Lower lobe of right lung (tissue), 2 donors: ENCODE results near the gene NAGA. TPM values are rescaled to one million over a fixed set of nuclear protein-coding genes. Genes with fewer than 3 reads are reported as not detected.

Experiments used
- ATAC-seq, 2 donors: fragments of 200-7000 bp; cut with Tn5 transposase; one replicate each; pipeline ENCODE4 v1.9.1; 2020 to 2022; ENCODE audit warnings: mild to moderate bottlenecking in 2 of 2, moderate library complexity in 2 of 2
- DNase-seq: peaks from one replicate; pipeline ENCODE4 v3.0.0-alpha.2; 2020
- H3K27ac ChIP-seq: fragments of 200-600 bp; one replicate; pipeline ENCODE4 v1.8.0; 2022
- H3K27me3 ChIP-seq: fragments of 200-600 bp; one replicate; pipeline ENCODE4 v1.8.0; 2022; ENCODE audit warnings: low read depth
- H3K36me3 ChIP-seq: fragments of 200-600 bp; one replicate; pipeline ENCODE4 v1.8.0; 2022; ENCODE audit warnings: mild to moderate bottlenecking
- H3K4me1 ChIP-seq: fragments of 200-600 bp; one replicate; pipeline ENCODE4 v1.8.0; 2022
- H3K4me3 ChIP-seq: fragments of 200-600 bp; one replicate; pipeline ENCODE4 v1.8.0; 2022; ENCODE audit warnings: mild to moderate bottlenecking
- H3K9me3 ChIP-seq: fragments of 200-600 bp; one replicate; pipeline ENCODE4 v1.8.0; 2022
- CTCF ChIP-seq: fragments of 200-600 bp; IDR thresholded peaks from one replicate; pipeline ENCODE4 v1.8.0; 2022; ENCODE audit warnings: antibody characterized with exemption, mild to moderate bottlenecking
- intact Hi-C: fragments of 100-400 bp; cut with DNase I; formaldehyde crosslinking; loops from one replicate; pipeline ENCODE4 v1.11.0; 2022
- total RNA-seq: library from RNA; stranded (reverse); fragmentation: NEBNext Ultra II Directional; extraction: Animal tissue kit (Norgen Biotek cat#: 25700); gene quantifications from one replicate; pipeline ENCODE4 v1.2.1, GENCODE V29; 2021
- donor health status: DM: no; HTN: yes; CAD: no; lungs with severe emphysema.

Gene NAGA
- total RNA-seq, 1 donor from 2014 or later, result 40.3 TPM

GRCh38 chr22:42018224-42018623, 52.4 kb downstream of the NAGA start:
- DNase-seq (no peak), ATAC-seq (no peak)
- no peak for TF ChIP-seq CTCF
- Histone ChIP-seq H3K4me1 (no peaks in the 10 kb centered on the region), H3K36me3 (no peaks in the 10 kb centered on the region), H3K27me3 (no peaks in the 10 kb centered on the region), H3K9me3 (no peaks in the 10 kb centered on the region), H3K4me3 (no peak overlapping the region), H3K27ac (no peak overlapping the region)
- intact Hi-C loops, result no loop called here

GRCh38 chr22:42016111-42016510, 54.5 kb downstream of the NAGA start:
- no peak for DNase-seq
- H3K27me3 ChIP-seq, result no peaks in the 10 kb centered on the region
- intact Hi-C loops, result no loop called here
- ATAC-seq, result no peak
- no peaks in the 10 kb centered on the region for H3K36me3 ChIP-seq
- TF ChIP-seq CTCF, result no peak
- H3K9me3 ChIP-seq, result peaks cover 5% of the 10 kb centered on the region
- H3K27ac ChIP-seq, result no peak overlapping the region
- H3K4me3 ChIP-seq, result no peak overlapping the region
- no peaks in the 10 kb centered on the region for H3K4me1 ChIP-seq

- Histone ChIP-seq H3K4me1 (no peaks in the 10 kb centered on the region), H3K36me3 (no peaks in the 10 kb centered on the region), H3K27me3 (no peaks in the 10 kb centered on the region), H3K27ac (no peak overlapping the region), H3K4me3 (no peak overlapping the region), H3K9me3 (peaks cover 27% of the 10 kb centered on the region)
- intact Hi-C loops, result no loop called here
- TF ChIP-seq CTCF, result no peak
- no peak for ATAC-seq
- no peak for DNase-seq
These were observed 57.2 kb downstream of the NAGA start for GRCh38 chr22:42013385-42013784.

- intact Hi-C loops, result no loop called here
- no peak for TF ChIP-seq CTCF
- Histone ChIP-seq H3K27me3 (no peaks in the 10 kb centered on the region), H3K9me3 (peaks cover 27% of the 10 kb centered on the region), H3K27ac (no peak overlapping the region), H3K4me1 (no peaks in the 10 kb centered on the region), H3K36me3 (no peaks in the 10 kb centered on the region), H3K4me3 (no peak overlapping the region)
- ATAC-seq (no peak), DNase-seq (no peak)
These were observed 59.8 kb downstream of the NAGA start for GRCh38 chr22:42010778-42011177.

Other genes starting within 250 kb of the NAGA start
- gene SREBF2, start 237.7 kb downstream of the NAGA start, total RNA-seq, result 132 TPM
- gene SHISA8, start 155.7 kb downstream of the NAGA start, total RNA-seq, result not detected
- 0.27 TPM for gene TNFRSF13C, start 144.0 kb downstream of the NAGA start, total RNA-seq
- 2.3 TPM for gene CENPM, start 123.7 kb downstream of the NAGA start, total RNA-seq
- 2.5 TPM for gene SEPTIN3, start 101.4 kb downstream of the NAGA start, total RNA-seq
- 1.9 TPM for gene WBP2NL, start 72.0 kb downstream of the NAGA start, total RNA-seq
- 12.8 TPM for gene PHETA2, start 3.4 kb upstream of the NAGA start, total RNA-seq
- gene SMDT1, start 8.9 kb upstream of the NAGA start, total RNA-seq, result 119 TPM
- 43.5 TPM for gene NDUFA6, start 20.0 kb upstream of the NAGA start, total RNA-seq
- gene CYP2D6, start 60.0 kb upstream of the NAGA start, total RNA-seq, result 1.4 TPM
- gene TCF20, start 199.8 kb upstream of the NAGA start, total RNA-seq, result 38.8 TPM